SK-N-SH (cell line): ENCODE results near the gene PIP4K2C. TPM values are rescaled to one million over a fixed set of nuclear protein-coding genes. Genes with fewer than 3 reads are reported as not detected.

Source experiments
- CTCF ChIA-PET: fragments of 300-600, 350-600 bp; formaldehyde crosslinking; extraction: SDS; loops from one replicate; lab custom pipeline; 2021; lab: Yijun Ruan, JAX
- POLR2A ChIA-PET: fragments of 350-600 bp; sonication (Branson Sonifier 250); formaldehyde crosslinking; extraction: SDS; loops from one replicate; lab custom pipeline; 2020; ENCODE audit warnings: antibody characterized with exemption, inconsistent platforms; lab: Yijun Ruan, JAX
- DNase-seq: peaks from one replicate; pipeline ENCODE4 v3.0.0; 2012
- H2AFZ ChIP-seq: fragments of 200-600 bp; sonication (generic); 2 replicates; pipeline ENCODE4 v1.8.1; 2016; ENCODE audit warnings: antibody characterized with exemption, mild to moderate bottlenecking, low read depth
- H3F3A ChIP-seq: fragments of 200-600 bp; sonication (generic); replicated peaks from 2 replicates; pipeline ENCODE3; 2016; ENCODE audit warnings: antibody characterized with exemption, mild to moderate bottlenecking; ENCODE audit not compliant: insufficient read depth
- H3K27ac ChIP-seq, 2 experiments: fragments of 200-500 bp in 1 of 2; fragments of 200-600 bp in 1 of 2; sonication (Bioruptor generic) in 1 of 2; sonication (generic), shearing (Covaris generic) in 1 of 2; 2 replicates each; pipeline versions ENCODE4 v1.5.1 to v1.6.1; 2014 to 2016; ENCODE audit warnings: low read depth in 2 of 2, inconsistent platforms in 1 of 2, low read length in 1 of 2, mild to moderate bottlenecking in 1 of 2, mixed read lengths in 1 of 2
- H3K27me3 ChIP-seq: fragments of 200-600 bp; sonication (generic), shearing (Covaris generic); 2 replicates; pipeline ENCODE4 v1.6.1; 2016; ENCODE audit warnings: mixed run types; ENCODE audit not compliant: insufficient read depth
- H3K36me3 ChIP-seq, 2 experiments: fragments of 200-500 bp in 1 of 2; fragments of 200-600 bp in 1 of 2; sonication (Bioruptor generic) in 1 of 2; sonication (generic) in 1 of 2; replicated peaks in 1 of 2; 2 replicates each; pipeline versions ENCODE3 to v1.5.1; 2014 to 2016; ENCODE audit warnings: low read length in 1 of 2, mild to moderate bottlenecking in 1 of 2; ENCODE audit not compliant: insufficient read depth in 2 of 2, control insufficient read depth in 1 of 2
- H3K4me1 ChIP-seq, 2 experiments: fragments of 200-500 bp in 1 of 2; fragments of 200-600 bp in 1 of 2; sonication (Bioruptor generic) in 1 of 2; sonication (generic), shearing (Covaris generic) in 1 of 2; 2 replicates each; pipeline versions ENCODE4 v1.5.1 to v1.6.1; 2014 to 2016; ENCODE audit warnings: low read depth in 1 of 2, low read length in 1 of 2, mixed run types in 1 of 2; ENCODE audit not compliant: insufficient read depth in 2 of 2, control insufficient read depth in 1 of 2
- H3K4me2 ChIP-seq: fragments of 200-600 bp; sonication (generic), shearing (Covaris generic); 2 replicates; pipeline ENCODE4 v1.6.1; 2017; ENCODE audit warnings: mixed run types
- H3K4me3 ChIP-seq, 2 experiments: fragments of 200-500 bp in 1 of 2; fragments of 200-600 bp in 1 of 2; sonication (Bioruptor generic) in 1 of 2; sonication (generic), shearing (Covaris generic) in 1 of 2; 2 replicates each; pipeline versions ENCODE4 v1.5.1 to v1.8.1; 2014 to 2016; ENCODE audit warnings: low read depth in 2 of 2, inconsistent platforms in 1 of 2, low read length in 1 of 2, mild to moderate bottlenecking in 1 of 2, mixed read lengths in 1 of 2, moderate library complexity in 1 of 2
- H3K79me2 ChIP-seq: fragments of 200-600 bp; sonication (generic); 2 replicates; pipeline ENCODE4 v1.8.1; 2017; ENCODE audit warnings: mild to moderate bottlenecking; ENCODE audit not compliant: insufficient read depth
- H3K9ac ChIP-seq: fragments of 200-600 bp; sonication (generic); 2 replicates; pipeline ENCODE4 v1.6.1; 2017; ENCODE audit warnings: mixed run types
- H3K9me2 ChIP-seq: fragments of 200-600 bp; sonication (generic); 2 replicates; pipeline ENCODE4 v1.6.1; 2017; ENCODE audit warnings: mixed run types
- H3K9me3 ChIP-seq: fragments of 200-600 bp; sonication (generic); 2 replicates; pipeline ENCODE4 v1.6.1; 2017; ENCODE audit warnings: mixed run types, mild to moderate bottlenecking, moderate library complexity
- H4K20me1 ChIP-seq: fragments of 200-600 bp; sonication (generic); 2 replicates; pipeline ENCODE4 v1.6.1; 2017; ENCODE audit warnings: mild to moderate bottlenecking, mixed run types; ENCODE audit not compliant: insufficient read depth
- FOSL2 ChIP-seq: IDR thresholded peaks from 2 replicates; pipeline ENCODE4 v1.4.0; 2012; ENCODE audit warnings: low read depth, mild to moderate bottlenecking, moderate library complexity, borderline replicate concordance
- JUND ChIP-seq: IDR thresholded peaks from 2 replicates; pipeline ENCODE4 v1.4.0; 2012
- MEF2A ChIP-seq: IDR thresholded peaks from 2 replicates; pipeline ENCODE4 v1.4.0; 2012; ENCODE audit warnings: low read depth, borderline replicate concordance
- MXI1 ChIP-seq: IDR thresholded peaks from 2 replicates; pipeline ENCODE4 v1.6.1; 2012; ENCODE audit warnings: mild to moderate bottlenecking, low read depth, low read length, improper control_type of control experiment
- NFIC ChIP-seq: IDR thresholded peaks from 2 replicates; pipeline ENCODE4 v1.4.0; 2012; ENCODE audit warnings: borderline replicate concordance
- USF1 ChIP-seq: IDR thresholded peaks from 2 replicates; pipeline ENCODE4 v1.4.0; 2012; ENCODE audit warnings: low read depth, borderline replicate concordance
- WGBS: methylation state at CpG from one replicate; pipeline ENCODE4 v1.1.6; 2017; ENCODE audit warnings: low lambda C conversion rate; 5-methylcytosine and 5-hydroxymethylcytosine counted together
- polyA plus RNA-seq, 3 experiments: library from polyadenylated mRNA; depleted of rRNA; stranded (reverse); fragments of >200 nt; gene quantifications; 2 replicates each; pipeline ENCODE4 v1.2.3, GENCODE V29; 2012
- TF ChIP-seq, protein P1 (sequence below): fragments of 150-350 bp; IDR thresholded peaks from 2 replicates; pipeline ENCODE4 v1.6.1; 2017; ENCODE audit warnings: antibody characterized with exemption, low read length, low read depth, borderline replicate concordance

The PIP4K2C gene
- polyA plus RNA-seq, 1 of the 3 experiments (the other 2 are of a cell fraction) = 34.2 TPM

GRCh38 chr12:57552306-57552651, 38.7 kb upstream of the PIP4K2C start:
- no peak overlapping the region for H3K9ac ChIP-seq
- peaks cover 4 to 33% of the 10 kb centered on the region in 2 experiments; a peak in 3 of 4 replicates for H3K4me1 ChIP-seq
- no peaks in the 10 kb centered on the region for H4K20me1 ChIP-seq
- H3K9me2 ChIP-seq = no peaks in the 10 kb centered on the region
- peaks cover 41% of the 10 kb centered on the region; the same call in 1 of the 2 replicates for H3K79me2 ChIP-seq
- TF ChIP-seq USF1 (no peak), NFIC (no peak)
- TF ChIP-seq, protein P1, sequence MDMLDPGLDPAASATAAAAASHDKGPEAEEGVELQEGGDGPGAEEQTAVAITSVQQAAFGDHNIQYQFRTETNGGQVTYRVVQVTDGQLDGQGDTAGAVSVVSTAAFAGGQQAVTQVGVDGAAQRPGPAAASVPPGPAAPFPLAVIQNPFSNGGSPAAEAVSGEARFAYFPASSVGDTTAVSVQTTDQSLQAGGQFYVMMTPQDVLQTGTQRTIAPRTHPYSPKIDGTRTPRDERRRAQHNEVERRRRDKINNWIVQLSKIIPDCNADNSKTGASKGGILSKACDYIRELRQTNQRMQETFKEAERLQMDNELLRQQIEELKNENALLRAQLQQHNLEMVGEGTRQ = no peak
- peak overlapping the region in 1 of 2 experiments; percentile 24; a peak in 2 of 4 replicates for H3K4me3 ChIP-seq
- H3K9me3 ChIP-seq = no peaks in the 10 kb centered on the region
- peak overlapping the region in 1 of 2 experiments; percentile 13; a peak in 2 of 4 replicates for H3K27ac ChIP-seq
- H3K36me3 ChIP-seq = peaks cover 2 to 9% of the 10 kb centered on the region in 2 experiments
- ChIA-PET POLR2A (interaction anchor here (1.2 kb wide), 2 partner anchors 32 to 59 kb away, joined by 5 read pairs; partner anchors contain the start of genes ARHGEF25 and DDIT3), CTCF (interaction anchor here (2.9 to 5.1 kb wide), 2 partner anchors 31 to 69 kb away, joined by 11 to 24 read pairs; no protein-coding TSS in a partner anchor)
- no peak overlapping the region for H2AFZ ChIP-seq
- peak overlapping the region; percentile 94 for H3K4me2 ChIP-seq
- no peaks in the 10 kb centered on the region for H3K27me3 ChIP-seq
- peaks cover 6% of the 10 kb centered on the region for H3F3A ChIP-seq
- no peak for DNase-seq
- WGBS = 76% methylated on average over 2 of the region's 2 CpGs

GRCh38 chr12:57552835-57553313, 38.1 kb upstream of the PIP4K2C start:
- H3K27me3 ChIP-seq = no peaks in the 10 kb centered on the region
- H3K4me2 ChIP-seq = peak overlapping the region; percentile 94
- DNase-seq = no peak
- peaks cover 41% of the 10 kb centered on the region; the same call in 1 of the 2 replicates for H3K79me2 ChIP-seq
- no peaks in the 10 kb centered on the region for H3K9me3 ChIP-seq
- H3K4me1 ChIP-seq = peaks cover 4 to 33% of the 10 kb centered on the region in 2 experiments; a peak in 3 of 4 replicates
- no peak overlapping the region for H3K9ac ChIP-seq
- peak overlapping the region in 1 of 2 experiments; percentile 24; a peak in 1 of 4 replicates for H3K4me3 ChIP-seq
- POLR2A ChIA-PET = interaction anchor here (1.2 kb wide), 2 partner anchors 32 to 58 kb away, joined by 5 read pairs; partner anchors contain the start of genes ARHGEF25 and DDIT3
- TF ChIP-seq MXI1 = no peak
- TF ChIP-seq MEF2A = no peak
- TF ChIP-seq USF1 = no peak
- peak; percentile 12; the same call in 1 of the 2 replicates for TF ChIP-seq FOSL2
- TF ChIP-seq JUND = no peak
- H3K27ac ChIP-seq = peak overlapping the region; percentile 13 to 40; a peak in 2 of 4 replicates
- peaks cover 2 to 9% of the 10 kb centered on the region in 2 experiments for H3K36me3 ChIP-seq
- no peaks in the 10 kb centered on the region for H4K20me1 ChIP-seq
- no peaks in the 10 kb centered on the region for H3K9me2 ChIP-seq
- CTCF ChIA-PET = interaction anchor here (0.6 to 5.1 kb wide), 5 partner anchors 12 to 80 kb away, joined by 3 to 24 read pairs (median 4); partner anchors contain the start of gene B4GALNT1
- no peak overlapping the region for H2AFZ ChIP-seq
- WGBS = 59% methylated on average over 6 of the region's 6 CpGs
- peaks cover 6% of the 10 kb centered on the region for H3F3A ChIP-seq
